Astrocyte of the cerebellum (primary cell): ENCODE measurements around the gene PDZD4.

ENCODE experiments used
- DNase-seq: peaks from one replicate; pipeline ENCODE4 v3.0.0-alpha.2; 2011; ENCODE audit warnings: low read depth
- H3K4me3 ChIP-seq: 2 replicates; pipeline ENCODE4 v1.5.1; 2011; ENCODE audit warnings: mild to moderate bottlenecking, low read depth, low read length, moderate library complexity
- CTCF ChIP-seq: IDR thresholded peaks from 2 replicates; pipeline ENCODE4 v1.5.1; 2012; ENCODE audit warnings: low read length, low read depth, moderate library complexity, mild to moderate bottlenecking; ENCODE audit errors: missing control alignments
- in situ Hi-C: cut with HindIII; loops from 2 replicates; pipeline ENCODE4 v1.10.0; 2017; ENCODE audit warnings: low sequenced_read_pairs

The PDZD4 gene

GRCh38 chrX:153828308-153828707 is 2.0 kb downstream of the PDZD4 start:
- H3K4me3 ChIP-seq = peak overlapping the region; percentile 15
- in situ Hi-C loops = no loop called here
- DNase-seq = no peak
- TF ChIP-seq CTCF = no peak

DNA sequence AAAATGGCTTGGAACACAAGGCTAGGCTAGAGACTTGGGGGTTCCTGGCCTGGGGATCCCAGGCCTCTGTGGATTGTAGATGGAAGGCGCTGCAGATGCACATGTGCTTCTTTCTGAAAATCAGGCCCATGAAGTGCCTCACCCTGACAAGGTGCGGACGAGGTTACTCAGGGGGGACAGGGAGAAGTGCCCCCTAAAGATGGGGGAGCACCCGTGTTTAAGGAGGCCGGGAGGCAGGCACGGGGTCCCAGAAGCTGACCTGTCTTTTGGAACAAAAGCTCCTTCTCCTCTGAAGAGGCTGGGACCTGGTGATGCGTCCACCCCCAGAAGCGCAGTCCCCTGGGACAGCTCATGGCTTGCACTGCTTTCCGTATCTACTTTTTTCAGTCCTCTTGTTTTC is 2.4 kb downstream of the PDZD4 start:
- no peak for DNase-seq
- in situ Hi-C loops = no loop called here
- no peak overlapping the region for H3K4me3 ChIP-seq
- TF ChIP-seq CTCF = no peak

- in situ Hi-C loops = no loop called here
- no peak for DNase-seq
- TF ChIP-seq CTCF = no peak
- no peak overlapping the region for H3K4me3 ChIP-seq
Observed at GRCh38 chrX:153827016-153827415, 3.3 kb downstream of the PDZD4 start.

DNA sequence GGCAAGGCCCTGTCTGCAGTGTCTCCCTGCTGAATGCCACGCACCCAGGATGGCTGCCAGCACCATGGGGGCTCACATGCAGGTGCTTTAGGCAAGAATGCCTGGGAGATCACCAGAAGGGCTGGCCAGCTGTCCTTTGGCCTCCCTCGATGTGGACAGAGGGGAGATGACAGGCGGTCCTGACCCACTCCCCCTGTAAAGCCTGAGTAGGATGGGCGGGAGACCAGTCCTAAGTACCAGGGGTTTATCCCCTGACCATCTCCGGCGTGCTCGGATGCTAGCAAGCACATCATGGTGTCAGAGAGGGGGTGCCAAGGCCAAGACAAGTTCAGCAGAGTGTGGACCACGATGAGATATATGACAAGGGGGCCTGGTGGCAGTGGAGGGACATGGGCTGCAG is 5.3 kb downstream of the PDZD4 start:
- in situ Hi-C loops = no loop called here
- no peak for TF ChIP-seq CTCF
- no peak overlapping the region for H3K4me3 ChIP-seq

GRCh38 chrX:153824348-153824747 is 6.0 kb downstream of the PDZD4 start:
- no peak overlapping the region for H3K4me3 ChIP-seq
- no peak for DNase-seq
- in situ Hi-C loops = no loop called here
- no peak for TF ChIP-seq CTCF

More for the DNA sequence above, 5.3 kb downstream of the PDZD4 start:
- DNase-seq = no peak

GRCh38 chrX:153821066-153821465 is 9.3 kb downstream of the PDZD4 start:
- in situ Hi-C loops = no loop called here
- no peak for TF ChIP-seq CTCF
- H3K4me3 ChIP-seq = no peak overlapping the region
- no peak for DNase-seq

DNA sequence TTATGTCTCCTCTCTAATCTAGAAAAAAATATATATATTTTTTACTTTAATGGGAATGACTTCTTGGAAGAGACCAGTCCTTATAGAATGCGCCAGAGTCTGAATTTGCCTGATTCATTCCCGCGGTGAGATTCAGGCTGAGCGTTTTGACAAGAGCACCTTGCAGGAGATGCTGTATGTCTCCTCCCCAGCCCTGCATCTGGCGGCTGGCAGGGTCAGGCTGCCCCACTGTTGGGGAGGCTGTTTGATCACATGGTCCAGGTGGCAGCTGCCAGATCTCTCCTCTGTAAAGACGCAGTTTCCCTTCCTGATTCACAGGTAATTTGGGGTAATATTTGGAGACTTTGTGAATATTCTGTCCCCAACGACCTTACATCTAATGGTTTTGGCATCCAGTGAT is 9.7 kb downstream of the PDZD4 start:
- in situ Hi-C loops = no loop called here
- no peak overlapping the region for H3K4me3 ChIP-seq
- no peak for DNase-seq
- TF ChIP-seq CTCF = no peak
